Loucy (cell line): ENCODE results near the gene HELZ.

Source experiments
- EZH2phosphoT487 ChIP-seq: fragments of 200-600 bp; IDR thresholded peaks from 2 replicates; pipeline ENCODE4 v1.6.1; 2018; ENCODE audit warnings: antibody characterized with exemption, mild to moderate bottlenecking, moderate library complexity, borderline replicate concordance
- TF ChIP-seq, protein P1 (sequence below): fragments of 200-600 bp; sonication (generic); conservative IDR thresholded peaks from 2 replicates; pipeline ENCODE4 v1.5.1; 2014; ENCODE audit warnings: mild to moderate bottlenecking, antibody characterized with exemption, low read length

DNA sequence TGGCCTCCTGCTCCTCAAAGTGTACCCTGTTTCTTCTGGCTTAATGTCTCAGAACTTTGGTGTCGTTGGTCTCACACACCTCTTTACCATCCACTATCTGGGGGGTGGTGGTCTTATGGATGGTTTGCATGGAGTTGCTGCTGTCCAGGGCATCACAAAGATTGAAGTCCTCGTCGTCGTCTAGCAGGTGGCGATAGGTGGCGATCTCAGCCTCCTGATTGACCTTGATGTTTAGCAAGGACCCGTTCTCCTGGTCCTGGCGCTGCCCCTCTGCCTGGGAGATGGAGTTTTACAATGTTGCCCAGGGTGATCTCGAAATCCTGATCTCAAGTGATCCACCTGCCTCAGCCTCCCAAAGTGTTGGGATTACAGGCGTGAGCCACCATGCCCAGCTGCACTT lies 31.1 kb upstream of the HELZ start:
- TF ChIP-seq, protein P1, sequence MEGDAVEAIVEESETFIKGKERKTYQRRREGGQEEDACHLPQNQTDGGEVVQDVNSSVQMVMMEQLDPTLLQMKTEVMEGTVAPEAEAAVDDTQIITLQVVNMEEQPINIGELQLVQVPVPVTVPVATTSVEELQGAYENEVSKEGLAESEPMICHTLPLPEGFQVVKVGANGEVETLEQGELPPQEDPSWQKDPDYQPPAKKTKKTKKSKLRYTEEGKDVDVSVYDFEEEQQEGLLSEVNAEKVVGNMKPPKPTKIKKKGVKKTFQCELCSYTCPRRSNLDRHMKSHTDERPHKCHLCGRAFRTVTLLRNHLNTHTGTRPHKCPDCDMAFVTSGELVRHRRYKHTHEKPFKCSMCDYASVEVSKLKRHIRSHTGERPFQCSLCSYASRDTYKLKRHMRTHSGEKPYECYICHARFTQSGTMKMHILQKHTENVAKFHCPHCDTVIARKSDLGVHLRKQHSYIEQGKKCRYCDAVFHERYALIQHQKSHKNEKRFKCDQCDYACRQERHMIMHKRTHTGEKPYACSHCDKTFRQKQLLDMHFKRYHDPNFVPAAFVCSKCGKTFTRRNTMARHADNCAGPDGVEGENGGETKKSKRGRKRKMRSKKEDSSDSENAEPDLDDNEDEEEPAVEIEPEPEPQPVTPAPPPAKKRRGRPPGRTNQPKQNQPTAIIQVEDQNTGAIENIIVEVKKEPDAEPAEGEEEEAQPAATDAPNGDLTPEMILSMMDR = no peak
- TF ChIP-seq EZH2phosphoT487 = no peak
